Renal pelvis (tissue), 4 donors: ENCODE results near the gene LRRC41. TPM values are rescaled to one million over a fixed set of nuclear protein-coding genes. Genes with fewer than 3 reads are reported as not detected.
"Not testable (repeated sequence)": the region's sequence is repeated elsewhere in the genome, so short reads cannot be mapped to it uniquely, and the experiment has no call there.

ENCODE experiments used
- DNase-seq: peaks from one replicate; pipeline ENCODE4 v3.0.0-alpha.2; 2013
- polyA plus RNA-seq, 3 donors: library from polyadenylated mRNA; unstranded; fragments of 120-200 nt; gene quantifications; one replicate each; pipeline ENCODE4 v1.2.1, GENCODE V29; 2013; ENCODE audit not compliant: insufficient read length in 3 of 3

The LRRC41 gene
- polyA plus RNA-seq, 3 donors, result 93.2 to 111 (median 94.6) TPM

- DNase-seq, result not testable (repeated sequence)
Observed at GRCh38 chr1:46331786-46332540, 28.5 kb upstream of the LRRC41 start.

GRCh38 chr1:46330381-46330780, 27.0 kb upstream of the LRRC41 start:
- not testable (repeated sequence) for DNase-seq

- DNase-seq, result not testable (repeated sequence)
Observed at GRCh38 chr1:46329807-46330206, 26.4 kb upstream of the LRRC41 start.

- not testable (repeated sequence) for DNase-seq
Observed at GRCh38 chr1:46328182-46328581, 24.8 kb upstream of the LRRC41 start.

GRCh38 chr1:46325285-46326076, 22.1 kb upstream of the LRRC41 start:
- not testable (repeated sequence) for DNase-seq

GRCh38 chr1:46322191-46322590, 18.8 kb upstream of the LRRC41 start:
- not testable (repeated sequence) for DNase-seq

GRCh38 chr1:46319960-46320914, 16.8 kb upstream of the LRRC41 start:
- not testable (repeated sequence) for DNase-seq

- not testable (repeated sequence) for DNase-seq
Observed at GRCh38 chr1:46319301-46319700, 15.9 kb upstream of the LRRC41 start.

- DNase-seq, result no peak
Observed at GRCh38 chr1:46317323-46317722, 13.9 kb upstream of the LRRC41 start.

- no peak for DNase-seq
Observed at GRCh38 chr1:46315669-46316403, 12.4 kb upstream of the LRRC41 start.

- DNase-seq, result no peak
Observed at GRCh38 chr1:46310321-46310720, 6.9 kb upstream of the LRRC41 start.

- DNase-seq, result no peak
Observed at GRCh38 chr1:46309401-46310159, 6.2 kb upstream of the LRRC41 start.

GRCh38 chr1:46306159-46306530, 2.7 kb upstream of the LRRC41 start:
- DNase-seq, result no peak

- no peak for DNase-seq
Observed at GRCh38 chr1:46303872-46304326, 483 bp upstream of the LRRC41 start.

GRCh38 chr1:46302641-46303037, 777 bp downstream of the LRRC41 start:
- peak; percentile 40 for DNase-seq

- peak; percentile 52 for DNase-seq
Observed at GRCh38 chr1:46301808-46302640, 1.4 kb downstream of the LRRC41 start.

GRCh38 chr1:46301406-46301807, 2.0 kb downstream of the LRRC41 start:
- DNase-seq, result no peak

- no peak for DNase-seq
Observed at GRCh38 chr1:46300673-46301405, 2.6 kb downstream of the LRRC41 start.

- no peak for DNase-seq
Observed at GRCh38 chr1:46298387-46298786, 5.0 kb downstream of the LRRC41 start.
